HepG2 (cell line): ENCODE results near the gene PRICKLE2.

ENCODE experiments used
- EZH2 ChIP-seq: conservative IDR thresholded peaks from 2 replicates; pipeline ENCODE4 v1.6.1; 2012; ENCODE audit warnings: mild to moderate bottlenecking, low read depth, low read length, moderate library complexity
- FOXP1 ChIP-seq, 2 experiments: fragments of 450-650 bp in 1 of 2; IDR thresholded peaks; 2 replicates each; pipeline ENCODE4 v1.6.1; 2017 to 2018; ENCODE audit warnings: antibody characterized with exemption in 1 of 2
- RAD51 ChIP-seq: fragments of 450-650 bp; IDR thresholded peaks from 2 replicates; pipeline ENCODE4 v1.6.1; 2016; ENCODE audit warnings: borderline replicate concordance
- YY1 ChIP-seq: IDR thresholded peaks from 2 replicates; pipeline ENCODE4 v1.6.1; 2011; ENCODE audit warnings: low read length, low read depth, moderate library complexity, mild to moderate bottlenecking; ENCODE audit not compliant: insufficient read depth, insufficient replicate concordance
- ZNF121 ChIP-seq: sonication (generic); formaldehyde crosslinking; IDR thresholded peaks from 2 replicates; pipeline ENCODE4 v1.5.0; 2020; ENCODE audit warnings: mild to moderate bottlenecking, missing genetic modification reagents
- ZNF329 ChIP-seq: sonication (generic); formaldehyde crosslinking; IDR thresholded peaks from 2 replicates; pipeline ENCODE4 v1.9.0; 2021; ENCODE audit warnings: low read depth, mild to moderate bottlenecking, missing genetic modification reagents
- TF ChIP-seq, protein P1 (sequence below): sonication (generic); formaldehyde crosslinking; IDR thresholded peaks from 2 replicates; pipeline ENCODE4 v1.4.0; 2020; ENCODE audit warnings: missing genetic modification reagents, low read depth, mild to moderate bottlenecking, borderline replicate concordance

DNA sequence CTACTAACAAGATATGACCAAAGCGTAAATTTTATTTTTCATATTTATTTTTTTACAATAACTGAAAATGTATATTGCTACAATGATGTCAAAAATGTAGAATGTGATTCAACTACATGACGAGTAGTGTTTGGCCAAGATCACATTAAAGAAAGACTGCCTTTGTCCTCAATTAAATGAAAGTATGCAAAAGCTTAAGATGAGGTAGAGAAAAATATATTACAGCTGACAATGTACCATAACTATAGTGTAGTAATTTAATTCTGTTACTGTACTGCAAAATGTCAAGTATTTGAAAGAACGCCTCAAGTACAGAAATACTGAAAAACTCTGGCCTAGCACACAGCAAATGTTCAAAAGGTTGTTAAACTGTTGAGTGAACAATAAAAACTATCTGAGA lies 9.7 kb downstream of the PRICKLE2 start:
- TF ChIP-seq ZNF329 (CRISPR knock-in tag) (no peak), EZH2 (no peak), FOXP1 (IDR thresholded peaks at IDR 0.05) (no peak), FOXP1 (CRISPR knock-in tag; IDR thresholded peaks at IDR 0.05) (no peak), RAD51 (no peak), YY1 (no peak), ZNF121 (no peak)
- TF ChIP-seq, protein P1, sequence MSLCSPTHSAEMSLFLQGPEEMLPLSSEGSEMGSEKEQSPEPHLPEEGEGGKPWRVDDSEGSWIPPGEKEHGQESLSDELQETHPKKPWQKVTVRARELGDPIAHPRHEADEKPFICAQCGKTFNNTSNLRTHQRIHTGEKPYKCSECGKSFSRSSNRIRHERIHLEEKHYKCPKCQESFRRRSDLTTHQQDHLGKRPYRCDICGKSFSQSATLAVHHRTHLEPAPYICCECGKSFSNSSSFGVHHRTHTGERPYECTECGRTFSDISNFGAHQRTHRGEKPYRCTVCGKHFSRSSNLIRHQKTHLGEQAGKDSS (CRISPR knock-in tag): no peak
